HepG2 (cell line): Measurements from ENCODE around the gene ZBTB32. TPM values are rescaled to one million over a fixed set of nuclear protein-coding genes. Genes with fewer than 3 reads are reported as not detected.

Experiments
- ATAC-seq: fragments of 200-7000 bp; cut with Tn5 transposase; 3 replicates; pipeline ENCODE4 v1.9.1; 2020; ENCODE audit warnings: mild to moderate bottlenecking, moderate library complexity
- BruUV-seq: library from RNA; stranded (reverse); fragments of 400-500 nt; replicated peaks from 2 replicates; lab custom pipeline; 2021; lab: Mats Ljungman, UMichigan
- CTCF ChIA-PET: fragments of 300-600 bp; formaldehyde crosslinking; extraction: SDS; loops from one replicate; lab custom pipeline; 2021; ENCODE audit warnings: low total read pairs, inconsistent platforms, low intra/inter-chr PET ratio; lab: Yijun Ruan, JAX
- POLR2A ChIA-PET: fragments of 350-600 bp; sonication (Branson Sonifier 250); formaldehyde crosslinking; loops from one replicate; lab custom pipeline; 2020; ENCODE audit warnings: antibody characterized with exemption, inconsistent platforms; lab: Yijun Ruan, JAX
- DNase-seq: peaks from one replicate; pipeline ENCODE4 v3.0.0-alpha.2; 2015; ENCODE audit warnings: low spot score
- FAIRE-seq: peaks from 3 replicates; lab custom pipeline; 2011; peaks lifted over from hg19 to GRCh38; lab: Jason Lieb, UNC
- H2AFZ ChIP-seq: one replicate; pipeline ENCODE4 v1.6.1; 2011; ENCODE audit warnings: low read length, inconsistent platforms
- H3K27ac ChIP-seq: fragments of 300-600 bp; 3 replicates; pipeline ENCODE4 v1.8.0; 2011; ENCODE audit warnings: mixed run types, mild to moderate bottlenecking, mixed read lengths, low read length, inconsistent platforms; ENCODE audit not compliant: insufficient read depth; ENCODE audit errors: extremely low read length
- H3K27me3 ChIP-seq, 2 experiments: fragments of 200-600 bp in 1 of 2; 2 replicates in 1 of 2; 3 replicates in 1 of 2; pipeline versions ENCODE4 v1.6.0 to v1.8.0; 2011; ENCODE audit warnings: low read length in 2 of 2, mild to moderate bottlenecking in 2 of 2, moderate library complexity in 2 of 2, inconsistent platforms in 1 of 2; ENCODE audit not compliant: insufficient read depth in 2 of 2, control insufficient read depth in 1 of 2
- H3K36me3 ChIP-seq, 2 experiments: fragments of 200-600 bp in 1 of 2; replicated peaks in 1 of 2; 2 replicates in 1 of 2; 3 replicates in 1 of 2; pipeline versions ENCODE4 v1.5.1 to v1.8.0; 2011; ENCODE audit warnings: low read length in 2 of 2, inconsistent platforms in 1 of 2; ENCODE audit not compliant: insufficient read depth in 2 of 2, control insufficient read depth in 1 of 2
- H3K4me1 ChIP-seq: 2 replicates; pipeline ENCODE4 v1.5.1; 2012; ENCODE audit warnings: low read length, inconsistent platforms; ENCODE audit not compliant: insufficient read depth
- H3K4me2 ChIP-seq: 2 replicates; pipeline ENCODE4 v1.6.0; 2011; ENCODE audit warnings: low read depth, low read length, inconsistent platforms
- H3K4me3 ChIP-seq, 3 experiments: fragments of 200-600 bp in 1 of 3; sonication (generic), shearing (Covaris generic) in 1 of 3; replicated peaks in 1 of 3; 2 replicates each; pipeline ENCODE4 v1.5.1; 2011 to 2016; ENCODE audit warnings: low read length in 3 of 3, inconsistent platforms in 2 of 3, low read depth in 2 of 3, mild to moderate bottlenecking in 2 of 3, control low read depth in 1 of 3, mixed read lengths in 1 of 3; ENCODE audit not compliant: insufficient read depth in 1 of 3
- H3K79me2 ChIP-seq: one replicate; pipeline ENCODE4 v1.6.1; 2011; ENCODE audit warnings: low read length, inconsistent platforms; ENCODE audit not compliant: insufficient read depth
- H3K9ac ChIP-seq: 2 replicates; pipeline ENCODE4 v1.6.0; 2011; ENCODE audit warnings: mild to moderate bottlenecking, low read depth, low read length, inconsistent platforms; ENCODE audit not compliant: insufficient read depth
- H3K9me3 ChIP-seq: 2 replicates; pipeline ENCODE4 v1.5.1; 2012; ENCODE audit warnings: mild to moderate bottlenecking, low read length
- H4K20me1 ChIP-seq: 2 replicates; pipeline ENCODE4 v1.6.0; 2011; ENCODE audit warnings: inconsistent platforms, mild to moderate bottlenecking, low read length, moderate library complexity; ENCODE audit not compliant: insufficient read depth
- CEBPG ChIP-seq: IDR thresholded peaks from 2 replicates; pipeline ENCODE4 v1.6.1; 2016
- CTCF ChIP-seq: sonication (generic); formaldehyde crosslinking; IDR thresholded peaks from 2 replicates; pipeline ENCODE4 v1.5.0; 2020; ENCODE audit warnings: mild to moderate bottlenecking, missing genetic modification reagents, moderate library complexity
- FOXK1 ChIP-seq: sonication (generic); formaldehyde crosslinking; IDR thresholded peaks from 2 replicates; pipeline ENCODE4 v1.4.0; 2020; ENCODE audit warnings: low read depth, missing genetic modification reagents, borderline replicate concordance
- JUNB ChIP-seq: sonication (generic); formaldehyde crosslinking; IDR thresholded peaks from 2 replicates; pipeline ENCODE4 v1.8.0; 2022; ENCODE audit warnings: missing genetic modification reagents, mild to moderate bottlenecking, borderline replicate concordance
- NCOA2 ChIP-seq: sonication (generic); formaldehyde crosslinking; IDR thresholded peaks from 2 replicates; pipeline ENCODE4 v1.8.0; 2022; ENCODE audit warnings: inconsistent platforms
- NR2F1 ChIP-seq, 2 experiments: fragments of 450-650 bp in 1 of 2; formaldehyde crosslinking in 1 of 2; IDR thresholded peaks; 2 replicates each; pipeline versions ENCODE4 v1.5.0 to v1.6.1; 2016 to 2020; ENCODE audit warnings: mild to moderate bottlenecking in 1 of 2, missing compliant biosample characterization in 1 of 2, missing genetic modification reagents in 1 of 2, moderate library complexity in 1 of 2
- RFXAP ChIP-seq: sonication (generic); formaldehyde crosslinking; IDR thresholded peaks from 2 replicates; pipeline ENCODE4 v1.4.0; 2020; ENCODE audit warnings: missing genetic modification reagents, borderline replicate concordance
- ZFP62 ChIP-seq: sonication (generic); formaldehyde crosslinking; IDR thresholded peaks from 2 replicates; pipeline ENCODE4 v1.4.0; 2020; ENCODE audit warnings: missing genetic modification reagents
- ZFX ChIP-seq: sonication (generic); formaldehyde crosslinking; IDR thresholded peaks from 2 replicates; pipeline ENCODE4 v1.4.0; 2020; ENCODE audit warnings: mild to moderate bottlenecking, low read depth, missing genetic modification reagents, moderate library complexity
- ZNF230 ChIP-seq: sonication (generic); formaldehyde crosslinking; IDR thresholded peaks from 2 replicates; pipeline ENCODE4 v1.4.0; 2020; ENCODE audit warnings: mild to moderate bottlenecking, missing genetic modification reagents
- ZNF263 ChIP-seq: sonication (generic); formaldehyde crosslinking; IDR thresholded peaks from 2 replicates; pipeline ENCODE4 v1.4.0; 2020; ENCODE audit warnings: missing genetic modification reagents
- ZNF768 ChIP-seq: sonication (generic); formaldehyde crosslinking; IDR thresholded peaks from 2 replicates; pipeline ENCODE4 v1.4.0; 2020; ENCODE audit warnings: missing genetic modification reagents
- ZNF800 ChIP-seq: sonication (generic); formaldehyde crosslinking; IDR thresholded peaks from 2 replicates; pipeline ENCODE4 v1.4.0; 2020; ENCODE audit warnings: missing genetic modification reagents
- WGBS: methylation state at CpG from one replicate; pipeline ENCODE4 v1.1.6; 2017; ENCODE audit warnings: low lambda C conversion rate; 5-methylcytosine and 5-hydroxymethylcytosine counted together
- in situ Hi-C: cut with HindIII; loops from 2 replicates; pipeline ENCODE4 v1.10.0; 2017; ENCODE audit warnings: low pct_unique_long_range_greater_than_20kb; ENCODE audit not compliant: extremely low pct_ligation_motif_present
- intact Hi-C: fragments of 100-400 bp; cut with micrococcal nuclease; formaldehyde crosslinking; loops from one replicate; pipeline ENCODE4 v1.10.0; 2022; ENCODE audit not compliant: unreplicated experiment
- polyA plus RNA-seq, 8 experiments: library from polyadenylated mRNA; depleted of rRNA in 3 of 8; stranded (reverse) in 7 of 8; unstranded in 1 of 8; fragments of >200 nt; fragmentation: Illumina TruSeq in 4 of 8; extraction: Trizol in 4 of 8; gene quantifications; 2 replicates each; pipeline versions ENCODE4 v1.2.1 to v1.2.3, GENCODE V29; 2011 to 2016; ENCODE audit warnings: low read depth in 4 of 8, missing spikeins in 1 of 8, mixed read lengths in 1 of 8; ENCODE audit not compliant: insufficient read depth in 1 of 8
- total RNA-seq, 5 experiments: library from RNA; depleted of rRNA; stranded (reverse); fragments of >200 nt; fragmentation: Illumina TruSeq; extraction: Trizol; gene quantifications; 2 replicates each; pipeline ENCODE4 v1.2.3, GENCODE V29; 2016; ENCODE audit warnings: low read depth in 1 of 5

Gene ZBTB32
- total and polyA plus RNA-seq, 2 of the 13 experiments (the other 11 are each of a cell fraction or from before 2014, with no cell fraction given) = not detected

DNA sequence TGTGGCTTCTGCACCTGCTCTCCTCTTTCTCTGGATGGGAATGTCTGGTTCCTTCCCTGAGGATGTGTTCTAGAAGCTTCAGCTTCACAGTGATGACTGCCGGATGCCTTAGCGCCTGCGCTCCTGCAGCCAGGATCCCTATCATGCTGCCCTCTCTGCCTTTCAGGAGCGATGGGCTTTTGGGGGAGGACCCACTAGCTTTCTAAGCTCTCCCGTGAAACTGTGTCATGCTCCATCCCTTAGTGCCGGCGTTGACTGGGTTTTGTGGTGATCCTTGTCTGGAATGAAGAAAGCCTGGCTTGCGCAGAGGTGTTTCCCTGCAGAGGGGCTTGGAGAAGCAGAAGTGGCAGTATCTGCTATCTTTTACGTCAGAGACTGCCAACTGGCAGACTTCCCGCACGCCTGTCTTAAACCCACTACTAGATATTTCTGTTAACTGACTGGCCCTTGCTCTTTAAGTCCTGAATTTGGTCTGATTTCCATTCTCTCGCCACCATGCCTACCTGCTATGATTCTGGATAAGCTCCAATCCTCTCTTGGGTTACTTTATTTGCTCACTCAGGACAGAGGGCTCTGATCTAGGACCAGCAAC lies 9.6 kb downstream of the ZBTB32 start:
- FAIRE-seq (no peak), DNase-seq (no peak), ATAC-seq (no peak)
- Histone ChIP-seq H3K4me2 (no peak overlapping the region), H3K9ac (no peak overlapping the region), H3K27me3 (no peaks in the 10 kb centered on the region), H3K36me3 (no peaks in the 10 kb centered on the region), H3K4me1 (peaks cover 24% of the 10 kb centered on the region), H3K4me3 (no peak overlapping the region), H4K20me1 (peaks cover 6% of the 10 kb centered on the region), H3K9me3 (no peaks in the 10 kb centered on the region), H3K79me2 (peaks cover 8% of the 10 kb centered on the region), H2AFZ (no peak overlapping the region), H3K27ac (no peak overlapping the region)
- TF ChIP-seq NR2F1 (CRISPR knock-in tag; IDR thresholded peaks at IDR 0.05) (no peak), ZFX (CRISPR knock-in tag) (no peak), NCOA2 (CRISPR knock-in tag) (no peak), FOXK1 (CRISPR knock-in tag) (no peak), RFXAP (CRISPR knock-in tag) (no peak)
- BruUV-seq = no TSS peak
- WGBS = 87% methylated on average over 11 of the region's 12 CpGs
- intact Hi-C loops = no loop called here
- ChIA-PET CTCF (interaction anchor here (7.0 kb wide), 1 partner anchor 20 kb away, joined by 201 read pairs; no protein-coding TSS in a partner anchor), POLR2A (interaction anchor here (5.0 kb wide), 1 partner anchor 11 kb away, joined by 23 read pairs; no protein-coding TSS in a partner anchor)
- in situ Hi-C loops = no loop called here

- intact Hi-C loops = no loop called here
- CTCF ChIA-PET = interaction anchor here (7.0 kb wide), 1 partner anchor 21 kb away, joined by 201 read pairs; no protein-coding TSS in a partner anchor
- Histone ChIP-seq H4K20me1 (peaks cover 8% of the 10 kb centered on the region), H3K4me1 (peaks cover 28% of the 10 kb centered on the region), H3K4me2 (no peak overlapping the region), H3K9me3 (no peaks in the 10 kb centered on the region), H3K27me3 (no peaks in the 10 kb centered on the region), H3K4me3 (peak overlapping the region in 1 of 3 experiments; percentile 91; a peak in 1 of 6 replicates), H2AFZ (no peak overlapping the region), H3K9ac (no peak overlapping the region), H3K79me2 (peaks cover 15% of the 10 kb centered on the region), H3K27ac (no peak overlapping the region), H3K36me3 (peaks cover 0 to 1% of the 10 kb centered on the region in 2 experiments; a peak in 1 of 5 replicates)
- 44% methylated on average over 10 of the region's 14 CpGs for WGBS
- ATAC-seq (no peak), DNase-seq (peak; percentile 33), FAIRE-seq (peak; percentile 47)
- POLR2A ChIA-PET = interaction anchor here (5.0 kb wide), 1 partner anchor 12 kb away, joined by 23 read pairs; no protein-coding TSS in a partner anchor
- BruUV-seq = no TSS peak
- in situ Hi-C loops = loop anchor here (5.0 kb wide), 1 partner anchor 167 kb away; the partner anchor contains the start of gene TMEM147
- peak; percentile 35; the same call in 1 of the 2 replicates for TF ChIP-seq ZNF768 (CRISPR knock-in tag)
- TF ChIP-seq ZNF230 (CRISPR knock-in tag) = no peak
- TF ChIP-seq CEBPG (CRISPR knock-in tag) = peak; percentile 55; the same call in 1 of the 2 replicates
- no peak for TF ChIP-seq ZFP62 (CRISPR knock-in tag)
- TF ChIP-seq ZNF800 (CRISPR knock-in tag) = no peak
- no peak for TF ChIP-seq JUNB (CRISPR knock-in tag)
- TF ChIP-seq CTCF (CRISPR knock-in tag) = peak; percentile 38; the same call in 1 of the 2 replicates
- peak; percentile 26; the same call in 1 of the 2 replicates for TF ChIP-seq ZNF263 (CRISPR knock-in tag)
Observed at GRCh38 chr19:35714601-35715354, 10.4 kb downstream of the ZBTB32 start.
